Neural cell (in vitro differentiated cells): ENCODE results near the gene EXOC4. TPM values are rescaled to one million over a fixed set of nuclear protein-coding genes. Genes with fewer than 3 reads are reported as not detected.

Source experiments
- H2AFZ ChIP-seq: fragments of 200-600, 300-800 bp; sonication (generic), shearing (Covaris generic); 2 replicates; pipeline ENCODE4 v1.6.0; 2014; ENCODE audit warnings: low read depth, mild to moderate bottlenecking, antibody characterized with exemption, low read length, moderate library complexity
- H3F3A ChIP-seq: fragments of 200-600 bp; shearing (Covaris generic); 2 replicates; pipeline ENCODE4 v1.6.1; 2016; ENCODE audit warnings: mild to moderate bottlenecking, moderate library complexity, mixed read lengths, antibody characterized with exemption, low read length; ENCODE audit not compliant: insufficient read depth, poor library complexity, severe bottlenecking
- H3K27ac ChIP-seq: fragments of 200-600, 300-800 bp; sonication (generic), shearing (Covaris generic); 2 replicates; pipeline ENCODE4 v1.5.1; 2014; ENCODE audit warnings: mild to moderate bottlenecking, low read length, moderate library complexity
- H3K27me3 ChIP-seq: fragments of 300-800, 200-600 bp; sonication (generic), shearing (Covaris generic); 2 replicates; pipeline ENCODE4 v1.6.0; 2014; ENCODE audit warnings: mild to moderate bottlenecking, low read depth, low read length, moderate library complexity; ENCODE audit not compliant: insufficient read depth
- H3K36me3 ChIP-seq: fragments of 300-800, 200-600 bp; sonication (generic), shearing (Covaris generic); 2 replicates; pipeline ENCODE4 v1.5.1; 2014; ENCODE audit warnings: mild to moderate bottlenecking, antibody characterized with exemption, low read length, moderate library complexity; ENCODE audit not compliant: insufficient read depth
- H3K4me2 ChIP-seq: fragments of 300-800, 200-600 bp; sonication (generic), shearing (Covaris generic); 2 replicates; pipeline ENCODE4 v1.6.0; 2014; ENCODE audit warnings: mild to moderate bottlenecking, low read length
- H3K4me3 ChIP-seq: fragments of 300-800, 200-600 bp; sonication (generic), shearing (Covaris generic); 2 replicates; pipeline ENCODE4 v1.5.1; 2014; ENCODE audit warnings: mild to moderate bottlenecking, low read length, moderate library complexity
- H3K79me2 ChIP-seq: fragments of 200-600 bp; shearing (Covaris generic); replicated peaks from 2 replicates; pipeline ENCODE4 v1.6.0; 2014; ENCODE audit warnings: mild to moderate bottlenecking, low read length, moderate library complexity; ENCODE audit not compliant: insufficient read depth
- H3K9ac ChIP-seq: fragments of 300-800, 200-600 bp; sonication (generic), shearing (Covaris generic); 2 replicates; pipeline ENCODE4 v1.6.1; 2016; ENCODE audit warnings: mild to moderate bottlenecking, low read length, mixed read lengths
- H3K9me2 ChIP-seq: fragments of 200-600 bp; shearing (Covaris generic); 2 replicates; pipeline ENCODE4 v1.6.1; 2016; ENCODE audit warnings: mild to moderate bottlenecking, low read length, mixed read lengths; ENCODE audit not compliant: insufficient read depth
- H3K9me3 ChIP-seq: fragments of 200-600, 300-800 bp; sonication (generic), shearing (Covaris generic); 2 replicates; pipeline ENCODE4 v1.6.1; 2016; ENCODE audit warnings: mild to moderate bottlenecking, mixed run types, low read length, moderate library complexity, mixed read lengths
- H4K20me1 ChIP-seq: fragments of 200-600 bp; shearing (Covaris generic); 2 replicates; pipeline ENCODE4 v1.6.1; 2016; ENCODE audit warnings: mild to moderate bottlenecking, mixed run types; ENCODE audit not compliant: insufficient read depth
- EP300 ChIP-seq: fragments of 450-650 bp; conservative IDR thresholded peaks from 2 replicates; pipeline ENCODE4 v1.6.1; 2014; ENCODE audit warnings: antibody characterized with exemption, mild to moderate bottlenecking, moderate library complexity; ENCODE audit not compliant: poor library complexity, severe bottlenecking
- EZH2 ChIP-seq: fragments of 200-600, 300-800 bp; shearing (Covaris generic), sonication (generic); IDR thresholded peaks from 2 replicates; pipeline ENCODE4 v1.6.1; 2014; ENCODE audit warnings: antibody characterized with exemption, low read length, borderline replicate concordance, mild to moderate bottlenecking; ENCODE audit not compliant: insufficient read depth, poor library complexity, severe bottlenecking
- MXI1 ChIP-seq: fragments of 450-650 bp; conservative IDR thresholded peaks from 2 replicates; pipeline ENCODE4 v1.6.1; 2014; ENCODE audit warnings: antibody characterized with exemption, mild to moderate bottlenecking; ENCODE audit not compliant: poor library complexity, severe bottlenecking
- POLR2AphosphoS5 ChIP-seq: IDR thresholded peaks from 2 replicates; pipeline ENCODE4 v1.6.1; 2012
- RAD21 ChIP-seq: fragments of 450-650 bp; conservative IDR thresholded peaks from 2 replicates; pipeline ENCODE4 v1.6.1; 2014; ENCODE audit warnings: antibody characterized with exemption, mild to moderate bottlenecking, moderate library complexity
- SMC3 ChIP-seq: fragments of 450-650 bp; conservative IDR thresholded peaks from 2 replicates; pipeline ENCODE4 v1.6.1; 2014; ENCODE audit warnings: antibody characterized with exemption, mild to moderate bottlenecking, moderate library complexity; ENCODE audit not compliant: poor library complexity
- TAF1 ChIP-seq: IDR thresholded peaks from 2 replicates; pipeline ENCODE4 v1.6.1; 2012; ENCODE audit warnings: low read depth
- polyA plus RNA-seq: library from polyadenylated mRNA; depleted of rRNA; stranded (reverse); fragments of >200 nt; gene quantifications from 2 replicates; pipeline ENCODE4 v1.2.3, GENCODE V29; 2014
- TF ChIP-seq, protein P1 (sequence below): IDR thresholded peaks from 2 replicates; pipeline ENCODE4 v1.6.1; 2012; ENCODE audit warnings: borderline replicate concordance
- TF ChIP-seq, protein P2 (sequence below): fragments of 450-650 bp; IDR thresholded peaks from 2 replicates; pipeline ENCODE4 v1.5.1; 2014; ENCODE audit warnings: antibody characterized with exemption, mild to moderate bottlenecking, moderate library complexity; ENCODE audit not compliant: poor library complexity, severe bottlenecking

The EXOC4 gene
- polyA plus RNA-seq, 1 donor from 2014 or later, result 36.5 TPM

DNA sequence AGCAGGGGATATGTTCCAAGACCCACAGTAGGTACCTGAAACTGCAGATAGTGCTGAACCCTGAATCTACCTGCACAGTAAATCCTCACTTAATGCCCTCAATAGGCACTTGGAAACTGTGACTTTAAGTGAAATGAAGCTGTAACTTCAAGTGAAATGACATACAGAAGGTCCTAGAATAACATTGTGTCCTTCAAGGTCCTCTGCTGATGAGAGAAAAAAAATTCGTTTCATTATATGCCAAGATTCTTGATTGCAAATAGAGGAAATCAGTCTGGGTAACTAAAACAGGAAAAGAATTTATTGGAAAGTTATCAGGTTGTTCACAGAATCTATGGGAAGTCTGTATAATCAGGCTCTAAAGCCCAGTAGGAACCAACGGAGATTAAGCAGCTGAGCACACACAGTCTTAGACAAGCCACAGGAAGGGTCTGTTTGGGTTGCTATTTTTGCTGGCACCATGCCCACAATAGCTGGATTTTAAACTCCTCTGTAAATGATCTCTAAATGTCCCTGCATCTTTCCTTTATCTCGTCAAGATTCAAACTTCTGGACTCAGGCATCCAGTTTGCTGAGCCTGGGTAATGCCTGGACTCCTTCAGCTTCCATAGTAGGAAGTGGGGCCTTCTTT, 57.5 kb downstream of the EXOC4 start:
- no peaks in the 10 kb centered on the region for H4K20me1 ChIP-seq
- TF ChIP-seq, protein P1, sequence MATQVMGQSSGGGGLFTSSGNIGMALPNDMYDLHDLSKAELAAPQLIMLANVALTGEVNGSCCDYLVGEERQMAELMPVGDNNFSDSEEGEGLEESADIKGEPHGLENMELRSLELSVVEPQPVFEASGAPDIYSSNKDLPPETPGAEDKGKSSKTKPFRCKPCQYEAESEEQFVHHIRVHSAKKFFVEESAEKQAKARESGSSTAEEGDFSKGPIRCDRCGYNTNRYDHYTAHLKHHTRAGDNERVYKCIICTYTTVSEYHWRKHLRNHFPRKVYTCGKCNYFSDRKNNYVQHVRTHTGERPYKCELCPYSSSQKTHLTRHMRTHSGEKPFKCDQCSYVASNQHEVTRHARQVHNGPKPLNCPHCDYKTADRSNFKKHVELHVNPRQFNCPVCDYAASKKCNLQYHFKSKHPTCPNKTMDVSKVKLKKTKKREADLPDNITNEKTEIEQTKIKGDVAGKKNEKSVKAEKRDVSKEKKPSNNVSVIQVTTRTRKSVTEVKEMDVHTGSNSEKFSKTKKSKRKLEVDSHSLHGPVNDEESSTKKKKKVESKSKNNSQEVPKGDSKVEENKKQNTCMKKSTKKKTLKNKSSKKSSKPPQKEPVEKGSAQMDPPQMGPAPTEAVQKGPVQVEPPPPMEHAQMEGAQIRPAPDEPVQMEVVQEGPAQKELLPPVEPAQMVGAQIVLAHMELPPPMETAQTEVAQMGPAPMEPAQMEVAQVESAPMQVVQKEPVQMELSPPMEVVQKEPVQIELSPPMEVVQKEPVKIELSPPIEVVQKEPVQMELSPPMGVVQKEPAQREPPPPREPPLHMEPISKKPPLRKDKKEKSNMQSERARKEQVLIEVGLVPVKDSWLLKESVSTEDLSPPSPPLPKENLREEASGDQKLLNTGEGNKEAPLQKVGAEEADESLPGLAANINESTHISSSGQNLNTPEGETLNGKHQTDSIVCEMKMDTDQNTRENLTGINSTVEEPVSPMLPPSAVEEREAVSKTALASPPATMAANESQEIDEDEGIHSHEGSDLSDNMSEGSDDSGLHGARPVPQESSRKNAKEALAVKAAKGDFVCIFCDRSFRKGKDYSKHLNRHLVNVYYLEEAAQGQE, result no peak
- TF ChIP-seq TAF1 (no peak), EP300 (no peak), RAD21 (no peak), MXI1 (no peak), POLR2AphosphoS5 (no peak), SMC3 (no peak), EZH2 (no peak)
- TF ChIP-seq, protein P2, sequence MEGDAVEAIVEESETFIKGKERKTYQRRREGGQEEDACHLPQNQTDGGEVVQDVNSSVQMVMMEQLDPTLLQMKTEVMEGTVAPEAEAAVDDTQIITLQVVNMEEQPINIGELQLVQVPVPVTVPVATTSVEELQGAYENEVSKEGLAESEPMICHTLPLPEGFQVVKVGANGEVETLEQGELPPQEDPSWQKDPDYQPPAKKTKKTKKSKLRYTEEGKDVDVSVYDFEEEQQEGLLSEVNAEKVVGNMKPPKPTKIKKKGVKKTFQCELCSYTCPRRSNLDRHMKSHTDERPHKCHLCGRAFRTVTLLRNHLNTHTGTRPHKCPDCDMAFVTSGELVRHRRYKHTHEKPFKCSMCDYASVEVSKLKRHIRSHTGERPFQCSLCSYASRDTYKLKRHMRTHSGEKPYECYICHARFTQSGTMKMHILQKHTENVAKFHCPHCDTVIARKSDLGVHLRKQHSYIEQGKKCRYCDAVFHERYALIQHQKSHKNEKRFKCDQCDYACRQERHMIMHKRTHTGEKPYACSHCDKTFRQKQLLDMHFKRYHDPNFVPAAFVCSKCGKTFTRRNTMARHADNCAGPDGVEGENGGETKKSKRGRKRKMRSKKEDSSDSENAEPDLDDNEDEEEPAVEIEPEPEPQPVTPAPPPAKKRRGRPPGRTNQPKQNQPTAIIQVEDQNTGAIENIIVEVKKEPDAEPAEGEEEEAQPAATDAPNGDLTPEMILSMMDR, result no peak
- H3F3A ChIP-seq, result no peaks in the 10 kb centered on the region
- H3K27me3 ChIP-seq, result no peaks in the 10 kb centered on the region
- no peaks in the 10 kb centered on the region for H3K9me2 ChIP-seq
- no peaks in the 10 kb centered on the region for H3K36me3 ChIP-seq
- no peak overlapping the region for H2AFZ ChIP-seq
- no peak overlapping the region for H3K27ac ChIP-seq
- H3K9ac ChIP-seq, result no peak overlapping the region
- no peak overlapping the region for H3K4me2 ChIP-seq
- H3K79me2 ChIP-seq, result no peaks in the 10 kb centered on the region
- no peaks in the 10 kb centered on the region for H3K9me3 ChIP-seq
- no peak overlapping the region for H3K4me3 ChIP-seq

DNA sequence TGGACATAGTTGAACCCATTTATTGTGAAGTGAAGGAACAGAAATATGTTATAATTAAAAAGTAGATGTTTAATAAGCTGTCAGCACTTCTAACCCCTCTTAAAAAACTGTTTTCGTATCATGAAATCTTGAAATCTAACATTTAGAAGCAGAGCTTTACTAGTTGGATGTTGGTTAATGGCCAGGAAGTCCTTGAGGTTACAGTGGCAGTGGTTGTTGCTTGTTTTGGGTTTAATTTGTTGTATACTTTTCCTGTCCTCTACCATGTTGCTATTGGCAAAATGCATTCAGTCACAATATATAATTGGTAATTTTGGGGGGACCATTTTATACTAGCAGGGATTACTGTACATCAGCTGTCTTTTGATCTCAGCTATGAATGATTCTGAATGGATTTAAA, 60.7 kb downstream of the EXOC4 start:
- no peak overlapping the region for H3K4me2 ChIP-seq
- no peaks in the 10 kb centered on the region for H3K9me2 ChIP-seq
- H3K36me3 ChIP-seq, result no peaks in the 10 kb centered on the region
- H3K27me3 ChIP-seq, result no peaks in the 10 kb centered on the region
- no peak overlapping the region for H3K9ac ChIP-seq
- no peaks in the 10 kb centered on the region for H3K9me3 ChIP-seq
- no peak overlapping the region for H3K27ac ChIP-seq
- H3F3A ChIP-seq, result no peaks in the 10 kb centered on the region
- H3K79me2 ChIP-seq, result no peaks in the 10 kb centered on the region
- TF ChIP-seq SMC3 (no peak), RAD21 (no peak), MXI1 (no peak)
- TF ChIP-seq, protein P1, result no peak
- no peak overlapping the region for H2AFZ ChIP-seq
- H3K4me3 ChIP-seq, result no peak overlapping the region
- H4K20me1 ChIP-seq, result no peaks in the 10 kb centered on the region
